DLD1 (cell line): Measurements from ENCODE around the gene STX2.
"Not testable (repeated sequence)": the region's sequence is repeated elsewhere in the genome, so short reads cannot be mapped to it uniquely, and the experiment has no call there.

Experiments used
- in situ Hi-C: cut with HindIII; loops from 2 replicates; pipeline ENCODE4 v1.10.0; 2017; ENCODE audit warnings: low sequenced_read_pairs

STX2 gene

GRCh38 chr12:130803702-130804101, 35.3 kb downstream of the STX2 start:
- in situ Hi-C loops, result no loop called here

GRCh38 chr12:130800312-130800711, 38.7 kb downstream of the STX2 start:
- in situ Hi-C loops, result no loop called here

GRCh38 chr12:130799051-130799450, 40.0 kb downstream of the STX2 start:
- in situ Hi-C loops, result no loop called here

- in situ Hi-C loops, result no loop called here
These were observed 41.9 kb downstream of the STX2 start for GRCh38 chr12:130796985-130797686.

GRCh38 chr12:130795906-130796305, 43.1 kb downstream of the STX2 start:
- in situ Hi-C loops, result no loop called here

GRCh38 chr12:130793554-130793849, 45.5 kb downstream of the STX2 start:
- in situ Hi-C loops, result no loop called here

GRCh38 chr12:130792821-130793553, 46.1 kb downstream of the STX2 start:
- in situ Hi-C loops, result no loop called here

- in situ Hi-C loops, result no loop called here
These were observed 47.4 kb downstream of the STX2 start for GRCh38 chr12:130791629-130792028.

- in situ Hi-C loops, result no loop called here
These were observed 50.5 kb downstream of the STX2 start for GRCh38 chr12:130788515-130788914.

- in situ Hi-C loops, result no loop called here
These were observed 51.3 kb downstream of the STX2 start for GRCh38 chr12:130787445-130788410.

GRCh38 chr12:130787041-130787440, 52.0 kb downstream of the STX2 start:
- in situ Hi-C loops, result no loop called here

GRCh38 chr12:130783110-130783715, 55.8 kb downstream of the STX2 start:
- in situ Hi-C loops, result no loop called here

GRCh38 chr12:130782245-130782644, 56.8 kb downstream of the STX2 start:
- in situ Hi-C loops, result not testable (repeated sequence)

GRCh38 chr12:130780880-130781575, 58.0 kb downstream of the STX2 start:
- in situ Hi-C loops, result no loop called here

- in situ Hi-C loops, result no loop called here
These were observed 58.7 kb downstream of the STX2 start for GRCh38 chr12:130780325-130780724.

- in situ Hi-C loops, result no loop called here
These were observed 60.3 kb downstream of the STX2 start for GRCh38 chr12:130778776-130779175.

GRCh38 chr12:130776857-130777339, 62.2 kb downstream of the STX2 start:
- in situ Hi-C loops, result no loop called here

GRCh38 chr12:130775953-130776856, 62.8 kb downstream of the STX2 start:
- in situ Hi-C loops, result no loop called here

- in situ Hi-C loops, result no loop called here
These were observed 68.5 kb downstream of the STX2 start for GRCh38 chr12:130770413-130771028.
